PC-3 (cell line): ENCODE data around the gene CKAP5. TPM values are rescaled to one million over a fixed set of nuclear protein-coding genes. Genes with fewer than 3 reads are reported as not detected.

Experiments
- ATAC-seq: fragments of 200-7000 bp; cut with Tn5 transposase; 2 replicates; pipeline ENCODE4 v1.9.1; 2020; ENCODE audit warnings: mild to moderate bottlenecking, moderate library complexity
- BruUV-seq: library from RNA; stranded (reverse); fragments of 400-500 nt; replicated peaks from 2 replicates; lab custom pipeline; 2021; lab: Mats Ljungman, UMichigan
- CTCF ChIA-PET: fragments of 300-600 bp; sonication (Branson Sonifier 250); formaldehyde crosslinking; loops from one replicate; lab custom pipeline; 2022; ENCODE audit warnings: antibody characterized with exemption; lab: Charles Lee
- POLR2A ChIA-PET: fragments of 300-600 bp; sonication (Branson Sonifier 250); formaldehyde crosslinking; loops from one replicate; lab custom pipeline; 2022; ENCODE audit warnings: antibody characterized with exemption; ENCODE audit not compliant: unreplicated experiment; lab: Charles Lee
- DNase-seq: peaks from one replicate; pipeline ENCODE4 v3.0.0-alpha.2; 2015
- H2AFZ ChIP-seq: fragments of 300-600 bp; sonication (generic); 2 replicates; pipeline ENCODE4 v1.6.0; 2016; ENCODE audit warnings: antibody characterized with exemption, low read length
- H3F3A ChIP-seq: fragments of 300-600 bp; sonication (generic); one replicate; pipeline ENCODE4 v1.6.0; 2017; ENCODE audit warnings: antibody characterized with exemption, low read length, control low read depth, mild to moderate bottlenecking; ENCODE audit not compliant: unreplicated experiment
- H3K27ac ChIP-seq: fragments of 300-600 bp; sonication (generic); 2 replicates; pipeline ENCODE4 v1.5.1; 2016; ENCODE audit warnings: mild to moderate bottlenecking, low read length
- H3K27me3 ChIP-seq: fragments of 300-600 bp; sonication (generic); 2 replicates; pipeline ENCODE4 v1.6.1; 2016; ENCODE audit warnings: low read length, mixed read lengths
- H3K36me3 ChIP-seq: fragments of 300-600 bp; sonication (generic); 2 replicates; pipeline ENCODE4 v1.6.1; 2016; ENCODE audit warnings: low read depth, mixed run types, low read length, mixed read lengths
- H3K4me1 ChIP-seq: fragments of 300-600 bp; sonication (generic); 2 replicates; pipeline ENCODE4 v1.5.1; 2016; ENCODE audit warnings: low read length; ENCODE audit not compliant: insufficient read depth
- H3K4me2 ChIP-seq: fragments of 300-600 bp; sonication (generic); 2 replicates; pipeline ENCODE4 v1.6.0; 2016; ENCODE audit warnings: low read length
- H3K4me3 ChIP-seq: fragments of 300-600 bp; sonication (generic); 2 replicates; pipeline ENCODE4 v1.5.1; 2016; ENCODE audit warnings: mild to moderate bottlenecking, low read length, mixed read lengths
- H3K79me2 ChIP-seq: fragments of 300-600 bp; sonication (generic); 2 replicates; pipeline ENCODE4 v1.6.1; 2017; ENCODE audit warnings: low read length, mixed read lengths
- H3K9ac ChIP-seq: fragments of 300-600 bp; sonication (generic); 2 replicates; pipeline ENCODE4 v1.6.0; 2016; ENCODE audit warnings: mild to moderate bottlenecking, low read length
- H3K9me2 ChIP-seq: fragments of 300-600 bp; sonication (generic); replicated peaks from 2 replicates; pipeline ENCODE4 v1.6.1; 2016; ENCODE audit warnings: mixed run types, low read length, mixed read lengths
- H3K9me3 ChIP-seq: fragments of 300-600 bp; sonication (generic); 2 replicates; pipeline ENCODE4 v1.6.1; 2016; ENCODE audit warnings: low read length, mixed read lengths
- H4K20me1 ChIP-seq: fragments of 300-600 bp; sonication (generic); 2 replicates; pipeline ENCODE4 v1.6.1; 2016; ENCODE audit warnings: low read length, mixed read lengths
- CTCF ChIP-seq: fragments of 300-600 bp; sonication (generic); conservative IDR thresholded peaks from 2 replicates; pipeline ENCODE4 v1.5.1; 2017; ENCODE audit warnings: antibody characterized with exemption, low read depth, mild to moderate bottlenecking, low read length
- EZH2 ChIP-seq: fragments of 300-600 bp; sonication (generic); IDR thresholded peaks from one replicate; pipeline ENCODE4 v1.6.1; 2017; ENCODE audit warnings: antibody characterized with exemption, mild to moderate bottlenecking, low read length; ENCODE audit not compliant: unreplicated experiment
- EZH2phosphoT487 ChIP-seq: fragments of 300-600 bp; sonication (generic); IDR thresholded peaks from 2 replicates; pipeline ENCODE4 v1.6.1; 2018; ENCODE audit warnings: mild to moderate bottlenecking, antibody characterized with exemption, low read length, borderline replicate concordance
- intact Hi-C: fragments of 100-400 bp; cut with micrococcal nuclease; formaldehyde crosslinking; loops from 2 replicates; pipeline ENCODE4 v1.9.0; 2023
- total RNA-seq: library from RNA; depleted of rRNA; stranded (reverse); fragments of >200 nt; gene quantifications from 2 replicates; pipeline ENCODE4 v1.2.3, GENCODE V29; 2014

Gene CKAP5
- total RNA-seq, 1 experiment from 2014 or later = 86.4 TPM

- ChIA-PET POLR2A (no interaction called here), CTCF (no interaction called here)
- no peak overlapping the region for H3K27ac ChIP-seq
- H4K20me1 ChIP-seq = peaks cover 40% of the 10 kb centered on the region; the same call in 1 of the 2 replicates
- BruUV-seq = no TSS peak
- TF ChIP-seq CTCF = no peak
- no peak for TF ChIP-seq EZH2
- no peak for TF ChIP-seq EZH2phosphoT487
- no peak overlapping the region for H3K4me3 ChIP-seq
- no peak overlapping the region for H2AFZ ChIP-seq
- no peaks in the 10 kb centered on the region for H3F3A ChIP-seq
- H3K4me1 ChIP-seq = no peaks in the 10 kb centered on the region
- no peak for DNase-seq
- intact Hi-C loops = no loop called here
- H3K27me3 ChIP-seq = no peaks in the 10 kb centered on the region
- H3K9me2 ChIP-seq = no peaks in the 10 kb centered on the region
- H3K36me3 ChIP-seq = no peaks in the 10 kb centered on the region
- H3K79me2 ChIP-seq = peaks cover 96% of the 10 kb centered on the region
- H3K9me3 ChIP-seq = no peaks in the 10 kb centered on the region
- no peak overlapping the region for H3K9ac ChIP-seq
- H3K4me2 ChIP-seq = no peak overlapping the region
- no peak for ATAC-seq
Observed at GRCh38 chr11:46836431-46836830, 9.6 kb downstream of the CKAP5 start.

- Histone ChIP-seq H3K9ac (no peak overlapping the region), H3K27ac (no peak overlapping the region), H3K36me3 (no peaks in the 10 kb centered on the region), H4K20me1 (peaks cover 40% of the 10 kb centered on the region; the same call in 1 of the 2 replicates), H3K9me3 (no peaks in the 10 kb centered on the region), H2AFZ (no peak overlapping the region), H3K4me2 (no peak overlapping the region), H3K4me1 (no peaks in the 10 kb centered on the region), H3K79me2 (peaks cover 96% of the 10 kb centered on the region), H3K4me3 (no peak overlapping the region), H3K27me3 (no peaks in the 10 kb centered on the region), H3K9me2 (no peaks in the 10 kb centered on the region), H3F3A (no peaks in the 10 kb centered on the region)
- ChIA-PET POLR2A (no interaction called here), CTCF (interaction anchor here (0.7 kb wide), 1 partner anchor 65 kb away, joined by 4 read pairs; no protein-coding TSS in a partner anchor)
- no peak for DNase-seq
- no peak for ATAC-seq
- no TSS peak for BruUV-seq
- TF ChIP-seq EZH2phosphoT487 (no peak), EZH2 (no peak), CTCF (no peak)
- intact Hi-C loops = no loop called here
Observed at GRCh38 chr11:46835897-46836296, 10.2 kb downstream of the CKAP5 start.

GRCh38 chr11:46834821-46835220 is 11.3 kb downstream of the CKAP5 start:
- Histone ChIP-seq H3K4me3 (no peak overlapping the region), H4K20me1 (peaks cover 40% of the 10 kb centered on the region; the same call in 1 of the 2 replicates), H3K4me1 (no peaks in the 10 kb centered on the region), H3K27me3 (no peaks in the 10 kb centered on the region), H3K36me3 (no peaks in the 10 kb centered on the region), H3K9ac (no peak overlapping the region), H3K79me2 (peaks cover 96% of the 10 kb centered on the region), H3K9me3 (no peaks in the 10 kb centered on the region), H3K27ac (no peak overlapping the region), H3K9me2 (no peaks in the 10 kb centered on the region), H3K4me2 (no peak overlapping the region), H3F3A (no peaks in the 10 kb centered on the region), H2AFZ (no peak overlapping the region)
- no peak for TF ChIP-seq CTCF
- no peak for TF ChIP-seq EZH2
- no peak for TF ChIP-seq EZH2phosphoT487
- CTCF ChIA-PET = no interaction called here
- POLR2A ChIA-PET = no interaction called here
- ATAC-seq = no peak
- intact Hi-C loops = no loop called here
- DNase-seq = no peak
- no TSS peak for BruUV-seq
